Measurements from ENCODE around the gene ACP7. TPM values are rescaled to one million over a fixed set of nuclear protein-coding genes. Genes with fewer than 3 reads are reported as not detected.
A peak's percentile ranks its signal among the peaks of the same experiment; 100 is the strongest.

The ACP7 gene
- total and polyA plus RNA-seq, 9 of the 15 experiments (the other 6 are each of a cell fraction or from before 2014, with no cell fraction given) = not detected

- FAIRE-seq (no peak), ATAC-seq (peak; percentile 36; the same call in 2 of the 3 replicates), DNase-seq (ENCODE audit: extremely low read depth in 1 of 4, low spot score in 3 of 4) (no peak)
- Histone ChIP-seq H3K9ac (ENCODE audit: insufficient read depth in 1 of 2, low read depth in 2 of 2, low read length in 2 of 2) (no peak overlapping the region), H3K27me3 (ENCODE audit: control insufficient read depth in 2 of 2, insufficient read depth in 2 of 2, low read length in 2 of 2) (peaks cover 36 to 65% of the 10 kb centered on the region in 2 experiments), H4K20me1 (replicated peaks; ENCODE audit: control insufficient read depth, insufficient read depth, low read length) (0 out of 2 replicates have a peak, but pooled peaks cover 11% of the 10 kb centered on the region), H3K4me1 (replicated peaks in 1 of 2; ENCODE audit: control insufficient read depth in 2 of 2, insufficient read depth in 2 of 2, low read length in 2 of 2) (peaks cover 0 to 8% of the 10 kb centered on the region in 2 experiments; a peak in 2 of 5 replicates), H3K36me3 (ENCODE audit: control insufficient read depth, insufficient read depth, low read length) (no peaks in the 10 kb centered on the region), H3K4me2 (ENCODE audit: insufficient read depth, low read length) (no peak overlapping the region), H3K9me3 (replicated peaks; ENCODE audit: control insufficient read depth, insufficient read depth, low read depth, low read length) (no peaks in the 10 kb centered on the region), H3K4me3 (no peak overlapping the region), H3K27ac (ENCODE audit: extremely low read depth, low read depth, low read length) (no peak overlapping the region), H2AFZ (ENCODE audit: low read depth, low read length) (no peak overlapping the region), H3K79me2 (ENCODE audit: control insufficient read depth, insufficient read depth, low read length) (no peaks in the 10 kb centered on the region), H3K9me1 (ENCODE audit: control insufficient read depth, insufficient read depth, low read length) (no peaks in the 10 kb centered on the region)
- ChIA-PET POLR2A (interaction anchor here (0.6 to 1.3 kb wide), 2 partner anchors 24 to 268 kb away, joined by 3 read pairs; no protein-coding TSS in a partner anchor), CTCF (ENCODE audit: low intra/inter-chr PET ratio) (no interaction called here)
- WGBS (ENCODE audit: insufficient coverage, low coverage, missing lambda C conversion rate) = 0% methylated on average over 7 of the region's 7 CpGs
- TF ChIP-seq ZNF384 (IDR thresholded peaks at IDR 0.05; ENCODE audit: low read depth, low read length) (no peak), PRDM10 (IDR thresholded peaks at IDR 0.05; ENCODE audit: partially characterized antibody) (no peak), BRF2 (IDR thresholded peaks at IDR 0.05; ENCODE audit: borderline replicate concordance, insufficient read depth, insufficient read length) (no peak), THRAP3 (IDR thresholded peaks at IDR 0.05; ENCODE audit: borderline replicate concordance) (no peak), TEAD4 (IDR thresholded peaks at IDR 0.05; ENCODE audit: low read length) (no peak), TEAD4 (CRISPR knock-in tag; IDR thresholded peaks at IDR 0.05; ENCODE audit: borderline replicate concordance) (no peak), ARHGAP35 (IDR thresholded peaks at IDR 0.05; ENCODE audit: partially characterized antibody) (no peak), NCOA1 (IDR thresholded peaks at IDR 0.05; ENCODE audit: low read depth) (no peak), E2F1 (CRISPR knock-in tag; IDR thresholded peaks at IDR 0.05) (no peak), ZBTB43 (CRISPR knock-in tag; IDR thresholded peaks at IDR 0.05) (no peak), ZNF174 (CRISPR knock-in tag; IDR thresholded peaks at IDR 0.05) (no peak)
- in situ Hi-C loops (cut with MboI) = no loop called here
- no TSS peak for BruUV-seq (replicated peaks)
- intact Hi-C loops (cut with micrococcal nuclease) = no loop called here
These were observed 538 bp downstream of the ACP7 start for GRCh38 chr19:39084732-39085080.

Measured in K562 (cell line).